Loucy (cell line): ENCODE measurements around the gene GTSE1.

Source experiments
- EZH2phosphoT487 ChIP-seq: fragments of 200-600 bp; IDR thresholded peaks from 2 replicates; pipeline ENCODE4 v1.6.1; 2018; ENCODE audit warnings: antibody characterized with exemption, mild to moderate bottlenecking, moderate library complexity, borderline replicate concordance
- TF ChIP-seq, protein P1 (sequence below): fragments of 200-600 bp; sonication (generic); conservative IDR thresholded peaks from 2 replicates; pipeline ENCODE4 v1.5.1; 2014; ENCODE audit warnings: mild to moderate bottlenecking, antibody characterized with exemption, low read length

DNA sequence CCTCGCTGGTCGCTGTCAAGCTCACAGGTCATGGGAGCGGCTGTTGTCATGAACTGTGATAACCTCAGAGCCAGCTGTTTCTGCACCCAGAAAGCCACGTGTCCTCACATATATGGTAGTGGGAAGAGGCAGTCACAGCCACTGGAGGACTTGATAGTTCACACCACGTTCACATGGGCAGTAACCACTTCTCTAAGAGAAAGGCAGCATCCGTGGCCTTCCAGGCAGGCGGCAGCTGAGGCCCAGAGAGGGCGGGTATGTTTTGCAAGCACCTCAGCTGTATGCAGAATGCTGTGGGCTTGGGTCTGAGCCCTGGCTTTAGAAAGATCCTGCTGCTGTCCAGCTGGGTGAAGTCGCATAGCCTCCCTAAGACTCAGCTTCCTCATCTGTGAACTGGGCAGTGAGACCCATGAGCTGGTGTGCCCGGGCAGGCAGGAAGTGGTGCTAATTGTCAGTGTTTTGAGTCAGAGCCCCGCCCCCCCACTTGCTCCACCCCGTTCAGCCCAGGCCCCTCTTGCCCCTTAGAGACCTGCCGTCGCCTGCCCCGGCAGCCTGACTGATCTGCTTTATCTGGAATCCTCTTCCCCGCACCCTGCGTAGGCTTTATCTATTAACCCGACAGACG, 15.6 kb upstream of the GTSE1 start:
- TF ChIP-seq, protein P1, sequence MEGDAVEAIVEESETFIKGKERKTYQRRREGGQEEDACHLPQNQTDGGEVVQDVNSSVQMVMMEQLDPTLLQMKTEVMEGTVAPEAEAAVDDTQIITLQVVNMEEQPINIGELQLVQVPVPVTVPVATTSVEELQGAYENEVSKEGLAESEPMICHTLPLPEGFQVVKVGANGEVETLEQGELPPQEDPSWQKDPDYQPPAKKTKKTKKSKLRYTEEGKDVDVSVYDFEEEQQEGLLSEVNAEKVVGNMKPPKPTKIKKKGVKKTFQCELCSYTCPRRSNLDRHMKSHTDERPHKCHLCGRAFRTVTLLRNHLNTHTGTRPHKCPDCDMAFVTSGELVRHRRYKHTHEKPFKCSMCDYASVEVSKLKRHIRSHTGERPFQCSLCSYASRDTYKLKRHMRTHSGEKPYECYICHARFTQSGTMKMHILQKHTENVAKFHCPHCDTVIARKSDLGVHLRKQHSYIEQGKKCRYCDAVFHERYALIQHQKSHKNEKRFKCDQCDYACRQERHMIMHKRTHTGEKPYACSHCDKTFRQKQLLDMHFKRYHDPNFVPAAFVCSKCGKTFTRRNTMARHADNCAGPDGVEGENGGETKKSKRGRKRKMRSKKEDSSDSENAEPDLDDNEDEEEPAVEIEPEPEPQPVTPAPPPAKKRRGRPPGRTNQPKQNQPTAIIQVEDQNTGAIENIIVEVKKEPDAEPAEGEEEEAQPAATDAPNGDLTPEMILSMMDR = no peak
- no peak for TF ChIP-seq EZH2phosphoT487
